NCI-H2171 treated with DMSO at 0.1 percent for 48 hours (cell line): ENCODE data around the gene SPTBN4.
"Not testable (repeated sequence)": the region's sequence is repeated elsewhere in the genome, so short reads cannot be mapped to it uniquely, and the experiment has no call there.

Experiments
- DNase-seq: peaks from one replicate; lab custom pipeline; 2025; lab: John Stamatoyannopoulos, UW

SPTBN4 gene

GRCh38 chr19:40530091-40530901 is 63.5 kb downstream of the SPTBN4 start:
- DNase-seq, result peak; percentile 61

- no peak for DNase-seq
These were observed 66.7 kb downstream of the SPTBN4 start for GRCh38 chr19:40533508-40533907.

GRCh38 chr19:40534148-40534547 is 67.3 kb downstream of the SPTBN4 start:
- no peak for DNase-seq

- no peak for DNase-seq
These were observed 72.3 kb downstream of the SPTBN4 start for GRCh38 chr19:40539070-40539469.

DNA sequence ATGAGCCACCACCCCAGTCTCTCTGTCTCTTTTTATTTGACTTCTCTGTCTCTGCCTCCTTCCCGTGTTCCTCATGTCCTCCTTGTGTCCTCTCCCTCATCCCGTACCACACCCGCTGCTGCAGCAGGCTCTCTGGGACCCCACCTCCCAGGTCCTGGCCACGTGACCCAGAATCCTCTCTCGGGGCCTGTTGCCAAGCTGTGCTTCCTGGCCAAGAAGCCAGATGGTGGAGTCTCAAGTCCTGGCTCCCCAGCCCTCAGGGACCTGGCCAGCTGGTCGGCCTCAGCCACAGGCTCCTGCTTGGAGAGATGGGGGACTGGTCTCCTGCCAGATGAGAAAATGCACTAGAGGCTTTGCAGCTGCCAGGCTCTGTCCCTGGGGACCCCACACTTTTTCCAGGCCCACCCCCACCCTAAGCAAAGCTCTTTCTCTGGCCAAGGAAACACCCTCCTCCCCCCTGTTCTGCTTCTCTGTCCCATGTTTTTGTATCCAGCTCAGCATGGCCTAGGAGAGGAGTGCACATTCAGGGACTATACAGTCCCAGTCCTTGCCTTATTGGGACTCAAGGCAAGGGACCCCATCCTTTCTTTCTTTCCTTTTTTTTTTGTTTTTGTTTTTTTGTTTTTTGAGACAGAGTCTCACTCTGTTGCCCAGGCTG is 75.5 kb downstream of the SPTBN4 start:
- peak; percentile 98 for DNase-seq

GRCh38 chr19:40543029-40543597 is 76.3 kb downstream of the SPTBN4 start:
- DNase-seq, result peak; percentile 56

DNA sequence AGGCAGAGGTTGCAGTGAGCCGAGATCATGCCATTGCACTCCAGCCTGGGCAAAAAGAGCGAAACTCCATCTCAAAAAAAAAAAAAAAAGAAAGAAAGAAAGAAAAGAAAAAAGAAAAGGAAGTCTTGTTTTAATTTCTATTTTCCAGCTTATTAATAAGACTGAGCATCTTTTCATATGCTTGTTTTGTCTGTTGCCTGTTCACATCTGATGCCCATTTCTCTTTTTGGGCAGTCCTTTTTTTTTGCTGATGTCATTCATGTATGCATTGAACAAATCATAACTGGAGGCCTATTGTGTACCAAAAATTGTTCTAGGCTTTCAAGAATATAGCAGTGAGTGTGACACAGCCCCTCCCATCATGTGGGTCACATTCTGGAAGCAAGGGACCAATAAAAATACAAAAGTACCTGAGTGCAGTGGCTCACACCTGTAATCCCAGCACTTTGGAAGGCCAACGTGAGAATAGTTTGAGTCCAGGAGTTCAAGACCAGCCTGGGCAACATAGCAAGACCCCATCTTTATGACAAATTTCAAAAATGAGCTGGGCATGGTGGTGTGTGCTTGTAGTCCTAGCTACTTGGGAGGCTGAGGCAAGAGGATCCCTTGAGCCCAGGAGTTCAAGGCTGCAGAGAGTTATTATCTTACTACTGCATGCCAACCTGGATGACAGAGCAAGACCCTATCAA is 79.5 kb downstream of the SPTBN4 start:
- DNase-seq, result not testable (repeated sequence)

DNA sequence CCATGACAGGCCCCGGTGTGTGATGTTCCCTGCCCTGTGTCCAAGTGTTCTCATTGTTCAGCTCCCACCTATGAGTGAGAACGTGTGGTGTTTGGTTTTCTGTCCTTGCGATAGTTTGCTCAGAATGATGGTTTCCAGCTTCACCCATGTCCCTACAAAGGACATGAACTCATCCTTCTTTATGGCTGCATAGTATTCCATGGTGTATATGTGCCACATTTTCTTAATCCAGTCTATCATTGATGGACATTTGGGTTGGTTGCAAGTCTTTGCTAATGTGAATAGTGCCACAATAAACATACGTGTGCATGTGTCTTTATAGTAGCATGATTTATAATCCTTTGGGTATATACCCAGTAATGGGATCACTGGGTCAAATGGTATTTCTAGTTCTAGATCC is 80.4 kb downstream of the SPTBN4 start:
- not testable (repeated sequence) for DNase-seq

- no peak for DNase-seq
These were observed 81.0 kb downstream of the SPTBN4 start for GRCh38 chr19:40547836-40548235.

GRCh38 chr19:40549007-40549708 is 82.4 kb downstream of the SPTBN4 start:
- no peak for DNase-seq

DNA sequence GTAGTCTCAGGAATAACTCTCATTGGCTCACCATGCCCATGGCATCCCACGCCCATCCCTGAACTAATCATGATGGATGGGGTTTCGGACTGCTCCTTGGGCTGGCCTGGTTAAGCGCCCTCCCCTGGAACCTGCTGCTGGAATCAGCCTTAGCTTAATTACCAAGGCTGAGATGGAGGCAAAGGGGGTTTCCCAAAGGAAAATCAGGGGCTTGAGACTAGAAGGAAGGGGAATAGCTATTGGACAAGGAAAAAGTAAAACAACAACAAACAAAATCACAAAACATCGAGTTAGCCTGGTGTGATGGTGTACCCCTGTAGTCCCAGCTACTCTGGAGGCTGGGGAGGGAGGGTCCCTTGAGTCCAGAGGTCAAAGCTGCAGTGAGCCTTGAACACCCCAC is 84.2 kb downstream of the SPTBN4 start:
- DNase-seq, result no peak

- DNase-seq, result no peak
These were observed 86.0 kb downstream of the SPTBN4 start for GRCh38 chr19:40552848-40553247.

DNA sequence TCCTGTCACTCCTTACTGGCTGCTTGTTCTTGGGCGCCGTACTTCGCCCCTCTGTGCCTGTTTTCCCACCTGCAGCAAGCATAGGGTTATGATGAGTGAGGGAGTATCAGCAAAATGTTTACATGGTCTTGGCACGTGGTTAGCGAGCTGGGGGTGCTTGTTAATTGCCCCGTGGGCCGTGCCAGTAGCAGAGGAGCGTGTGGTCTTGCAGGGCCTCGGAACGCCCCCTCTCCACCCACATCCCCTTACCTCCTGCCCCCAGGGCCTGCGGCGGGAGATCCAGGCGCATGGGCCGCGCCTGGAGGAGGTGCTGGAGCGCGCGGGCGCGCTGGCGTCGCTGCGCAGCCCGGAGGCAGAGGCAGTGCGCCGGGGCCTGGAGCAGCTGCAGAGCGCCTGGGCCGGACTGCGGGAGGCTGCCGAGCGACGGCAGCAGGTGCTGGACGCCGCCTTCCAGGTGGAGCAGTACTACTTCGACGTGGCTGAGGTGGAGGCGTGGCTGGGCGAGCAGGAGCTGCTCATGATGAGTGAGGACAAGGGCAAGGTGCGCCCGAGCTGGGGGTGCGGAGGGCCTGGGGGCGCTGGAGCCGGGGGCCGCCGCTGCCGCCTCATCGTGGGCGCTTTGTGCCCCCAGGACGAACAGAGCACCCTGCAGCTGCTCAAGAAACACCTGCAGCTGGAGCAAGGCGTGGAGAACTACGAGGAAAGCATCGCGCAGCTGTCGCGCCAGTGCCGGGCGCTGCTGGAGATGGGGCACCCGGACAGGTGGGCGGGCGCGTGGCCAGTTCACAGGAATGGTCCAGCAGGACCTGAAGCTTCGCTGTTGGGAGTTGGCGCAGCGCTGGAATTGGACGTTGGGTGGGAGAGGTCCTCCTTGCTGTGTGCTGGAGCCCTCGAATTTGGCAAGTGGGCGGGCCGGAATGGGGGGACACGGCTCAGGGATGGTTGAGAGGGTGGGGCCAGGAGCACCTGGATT is 87.4 kb downstream of the SPTBN4 start:
- DNase-seq, result no peak

- no peak for DNase-seq
These were observed 89.3 kb downstream of the SPTBN4 start for GRCh38 chr19:40555978-40556689.

DNA sequence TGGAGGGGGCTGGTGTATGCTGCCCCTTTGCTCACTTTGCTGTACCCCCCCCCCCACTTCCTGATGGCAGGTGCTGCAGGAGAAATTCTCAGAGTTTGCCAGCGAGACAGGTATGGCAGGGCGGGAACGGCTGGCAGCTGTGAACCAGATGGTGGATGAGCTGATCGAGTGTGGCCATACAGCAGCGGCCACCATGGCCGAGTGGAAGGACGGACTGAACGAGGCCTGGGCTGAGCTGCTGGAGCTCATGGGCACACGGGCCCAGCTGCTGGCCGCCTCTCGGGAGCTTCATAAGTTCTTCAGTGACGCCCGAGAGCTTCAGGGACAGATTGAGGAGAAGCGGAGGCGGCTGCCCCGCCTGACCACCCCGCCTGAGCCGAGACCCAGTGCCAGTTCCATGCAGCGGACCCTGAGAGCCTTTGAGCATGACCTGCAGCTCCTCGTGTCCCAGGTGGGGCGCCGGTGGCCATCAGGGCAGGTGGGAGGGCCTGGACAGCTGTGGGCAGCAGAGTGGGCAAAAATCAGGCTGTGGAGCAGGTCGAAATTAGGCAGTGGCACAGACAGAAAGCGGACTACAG is 90.2 kb downstream of the SPTBN4 start:
- no peak for DNase-seq

DNA sequence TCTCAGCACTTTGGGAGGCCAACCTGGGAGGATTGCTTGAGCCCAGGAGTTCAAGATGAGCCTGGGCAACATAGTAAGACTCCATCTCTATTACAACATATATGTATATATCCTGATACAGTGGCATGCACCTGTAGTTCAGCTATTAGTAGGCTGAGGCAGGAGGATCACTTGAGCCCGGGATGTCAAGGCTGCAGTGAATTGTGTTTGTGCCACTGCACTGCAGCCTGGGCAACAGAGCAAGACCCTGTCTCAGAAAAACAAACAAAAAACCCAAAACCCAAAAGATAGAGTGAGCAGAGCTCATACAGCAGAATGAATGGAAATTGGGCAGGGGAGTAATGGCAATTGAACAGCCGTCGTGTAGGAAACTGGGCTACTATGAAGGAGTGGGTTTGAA is 92.6 kb downstream of the SPTBN4 start:
- DNase-seq, result no peak

DNA sequence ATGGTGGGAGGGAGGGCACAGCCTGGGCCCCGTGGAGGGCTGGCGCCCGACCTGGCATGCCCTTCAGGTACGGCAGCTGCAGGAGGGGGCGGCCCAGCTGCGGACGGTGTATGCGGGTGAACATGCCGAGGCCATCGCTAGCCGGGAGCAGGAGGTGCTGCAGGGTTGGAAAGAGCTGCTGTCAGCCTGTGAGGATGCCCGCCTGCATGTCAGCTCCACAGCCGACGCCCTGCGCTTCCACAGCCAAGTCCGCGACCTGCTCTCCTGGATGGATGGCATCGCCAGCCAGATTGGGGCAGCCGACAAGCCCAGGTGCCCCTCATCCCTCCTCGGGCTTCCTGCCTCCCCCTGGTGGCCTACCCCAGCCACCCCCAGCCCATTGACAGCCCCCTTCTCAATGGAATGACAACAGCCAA is 93.3 kb downstream of the SPTBN4 start:
- peak; percentile 92 for DNase-seq

DNA sequence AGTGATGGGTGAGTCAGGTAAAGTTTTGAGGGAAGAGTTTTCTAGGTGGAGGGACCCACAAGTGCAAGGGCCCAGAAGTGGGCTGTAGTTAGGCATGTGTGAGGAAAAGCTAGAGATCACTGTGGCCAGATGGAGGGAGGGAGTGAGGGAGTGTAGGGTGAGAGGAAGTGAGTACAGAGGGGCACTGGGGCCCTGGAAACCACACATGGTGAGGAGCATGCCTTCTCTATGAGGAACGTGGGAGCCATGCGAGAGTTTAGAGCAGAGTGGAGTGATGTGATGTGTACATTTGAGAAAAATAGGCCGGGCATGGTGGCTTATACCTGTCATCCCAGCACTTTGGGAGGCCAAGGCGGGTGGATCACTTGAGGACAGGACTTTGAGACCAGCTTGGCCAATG is 95.1 kb downstream of the SPTBN4 start:
- DNase-seq, result peak; percentile 19

DNA sequence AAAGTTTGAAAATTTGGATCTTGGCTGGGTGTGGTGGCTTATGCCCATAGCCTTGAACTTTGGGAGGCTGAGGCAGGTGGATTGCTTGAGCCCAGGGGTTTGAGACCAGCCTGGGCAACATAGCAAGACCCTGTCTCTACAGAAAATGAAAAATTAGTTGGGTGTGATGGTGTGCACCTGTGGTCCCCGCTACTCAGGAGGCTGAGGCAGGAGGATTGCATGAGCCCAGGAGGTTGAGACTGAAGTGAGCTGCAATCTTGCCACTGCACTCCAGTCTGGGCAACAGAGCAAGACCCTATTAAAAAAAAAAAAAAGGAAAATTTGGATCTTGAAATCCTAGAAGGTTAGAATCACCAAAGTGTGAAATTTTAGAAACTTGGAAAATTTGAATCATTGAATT is 97.7 kb downstream of the SPTBN4 start:
- not testable (repeated sequence) for DNase-seq

- DNase-seq, result no peak
These were observed 98.6 kb downstream of the SPTBN4 start for GRCh38 chr19:40565355-40565754.
